NOMO-1 treated with DMSO at 0.1 percent for 48 hours (cell line): Measurements from ENCODE around the gene NTN5.
A peak's percentile ranks its signal among the peaks of the same experiment; 100 is the strongest.
"Not testable (repeated sequence)": the region's sequence is repeated elsewhere in the genome, so short reads cannot be mapped to it uniquely, and the experiment has no call there.

Experiments
- DNase-seq: peaks from one replicate; lab custom pipeline; 2025; ENCODE audit not compliant: unreplicated experiment; lab: John Stamatoyannopoulos, UW

NTN5 gene

DNA sequence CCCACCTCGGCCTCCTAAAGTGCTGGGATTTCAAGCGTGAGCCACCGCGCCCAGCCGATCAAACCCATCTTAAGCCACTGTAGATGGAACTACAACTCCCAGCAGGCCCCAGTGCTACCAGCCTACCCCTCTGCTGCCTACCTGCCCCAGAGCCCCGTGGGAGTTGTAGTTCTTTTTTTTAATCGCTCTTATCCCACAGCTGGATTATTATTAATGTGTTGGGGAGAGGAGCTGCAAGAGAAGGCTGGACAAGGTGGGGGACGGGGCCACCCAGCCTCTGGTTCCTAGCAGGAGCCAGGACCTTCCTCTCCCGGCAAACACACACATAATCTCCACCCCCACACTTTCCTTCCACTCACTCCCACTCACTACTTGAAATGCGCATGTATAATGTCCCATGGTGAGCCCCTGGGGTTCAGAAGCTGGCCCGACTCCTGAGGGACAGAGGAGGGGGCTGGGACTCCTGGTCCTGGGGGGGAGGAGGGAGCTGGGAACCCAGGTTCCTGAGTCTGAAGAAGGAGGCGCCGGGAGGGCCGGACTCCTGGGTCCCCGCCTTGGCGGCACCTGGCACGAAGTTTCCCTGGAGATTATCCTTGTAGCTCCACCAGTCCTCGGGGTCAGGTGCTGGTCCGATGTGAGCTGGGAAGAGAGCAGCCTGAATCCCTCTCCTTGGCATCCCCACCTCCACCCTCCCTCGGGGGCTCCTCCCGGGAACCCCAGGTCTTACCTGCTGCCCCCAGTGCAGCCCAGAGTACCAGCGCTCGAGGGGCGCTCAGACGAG is 27.8 kb downstream of the NTN5 start:
- DNase-seq: peak; percentile 67

DNA sequence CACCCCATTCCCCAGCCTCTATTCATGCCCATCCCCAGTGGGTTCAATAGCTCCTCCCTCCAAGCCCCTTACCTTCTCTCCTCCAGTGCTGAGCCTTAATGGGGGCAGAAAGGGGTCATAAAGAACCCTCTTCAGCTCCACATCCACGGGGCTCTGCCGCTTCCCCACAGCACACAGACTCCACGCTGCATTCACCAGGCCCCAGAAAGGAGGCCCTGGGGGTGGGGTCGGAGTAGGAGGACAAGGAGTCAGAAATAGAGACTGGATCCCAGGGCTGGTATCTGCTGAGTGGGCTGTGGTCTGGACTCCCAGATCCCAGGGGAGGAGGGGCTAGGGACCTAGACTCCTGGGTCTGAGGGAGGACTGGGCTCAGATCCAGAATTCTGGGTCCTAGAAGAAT is 28.5 kb downstream of the NTN5 start:
- no peak for DNase-seq

DNA sequence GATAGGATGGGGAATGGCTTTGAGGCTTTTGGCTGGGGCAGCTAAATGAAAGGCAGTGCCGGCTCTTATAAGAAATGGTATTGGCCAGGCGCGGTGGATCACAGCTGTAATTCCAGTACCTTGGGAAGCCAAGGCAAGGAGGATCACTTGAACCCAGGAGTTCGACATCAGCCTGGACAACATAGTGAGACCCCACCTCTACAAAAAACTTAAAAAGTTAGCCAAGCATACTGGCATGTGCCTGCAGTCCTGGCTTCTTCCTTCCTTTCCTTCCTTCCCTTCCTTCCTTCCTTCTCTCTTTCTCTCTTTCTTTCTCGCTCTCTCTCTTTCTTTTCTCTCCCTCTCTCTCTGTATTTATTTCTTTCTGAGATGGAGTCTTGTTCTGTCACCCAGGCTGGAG is 30.0 kb downstream of the NTN5 start:
- DNase-seq: no peak

DNA sequence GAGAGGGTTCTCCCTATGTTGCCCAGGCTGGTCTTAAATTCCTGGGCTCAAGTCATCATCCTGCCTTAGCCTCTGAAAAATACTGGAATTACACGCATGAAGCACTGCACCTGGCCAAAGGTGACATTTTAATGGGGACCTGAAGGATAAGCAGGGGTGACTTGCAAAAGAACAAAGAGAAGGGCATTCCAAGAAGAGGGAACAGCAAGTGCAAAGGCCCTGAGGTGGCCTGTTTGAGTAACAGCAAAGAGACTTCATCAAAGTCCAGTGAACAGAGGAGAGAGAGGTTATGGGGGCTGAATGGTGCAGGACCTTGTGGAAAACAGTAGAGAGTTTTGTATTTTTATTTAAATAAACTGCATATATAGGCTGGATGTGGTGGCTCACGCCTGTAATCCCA is 31.0 kb downstream of the NTN5 start:
- DNase-seq: no peak

DNA sequence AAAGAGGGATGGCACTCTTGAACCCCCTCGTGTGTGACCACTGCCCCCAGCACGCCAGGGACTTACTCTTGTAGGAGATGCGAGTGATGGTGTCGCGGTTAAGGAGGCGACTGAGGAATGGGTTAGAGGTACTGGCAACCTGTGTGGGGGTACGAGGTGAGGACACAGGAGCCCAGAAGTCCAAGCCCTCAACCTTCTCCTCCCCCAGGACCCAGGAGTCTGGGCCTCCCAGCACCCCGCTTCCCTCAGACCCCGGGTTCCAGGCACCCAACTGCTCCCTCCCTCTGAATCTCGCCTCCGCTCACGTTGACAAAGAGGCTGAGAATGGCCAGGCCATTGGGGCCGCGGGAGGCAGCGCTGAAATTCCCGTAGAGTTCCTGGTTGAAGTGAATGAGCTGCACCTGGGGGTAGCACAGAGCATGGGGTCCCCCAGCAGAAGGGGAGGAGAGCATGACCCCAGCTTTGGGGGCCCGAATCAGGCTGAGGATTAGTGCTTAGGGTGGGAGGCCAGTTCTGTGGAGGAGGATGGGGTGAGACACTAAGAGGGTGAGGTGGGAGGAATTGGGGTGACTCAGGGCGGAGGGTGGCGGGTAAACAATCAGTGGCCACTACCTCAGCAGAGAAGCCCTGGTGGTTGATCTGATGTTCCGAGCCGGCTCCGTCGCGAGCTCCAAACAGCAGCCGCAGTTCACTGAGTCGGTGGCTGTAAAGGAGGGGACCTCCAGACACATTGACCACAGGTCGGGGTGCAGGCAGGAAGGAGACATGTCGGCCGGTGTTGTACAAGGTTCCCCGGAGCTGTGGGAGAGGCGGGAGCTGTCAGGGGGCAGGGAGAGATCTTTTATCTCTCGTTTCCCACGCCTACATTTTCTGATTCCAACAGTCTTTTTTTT is 33.1 kb downstream of the NTN5 start:
- DNase-seq: no peak

DNA sequence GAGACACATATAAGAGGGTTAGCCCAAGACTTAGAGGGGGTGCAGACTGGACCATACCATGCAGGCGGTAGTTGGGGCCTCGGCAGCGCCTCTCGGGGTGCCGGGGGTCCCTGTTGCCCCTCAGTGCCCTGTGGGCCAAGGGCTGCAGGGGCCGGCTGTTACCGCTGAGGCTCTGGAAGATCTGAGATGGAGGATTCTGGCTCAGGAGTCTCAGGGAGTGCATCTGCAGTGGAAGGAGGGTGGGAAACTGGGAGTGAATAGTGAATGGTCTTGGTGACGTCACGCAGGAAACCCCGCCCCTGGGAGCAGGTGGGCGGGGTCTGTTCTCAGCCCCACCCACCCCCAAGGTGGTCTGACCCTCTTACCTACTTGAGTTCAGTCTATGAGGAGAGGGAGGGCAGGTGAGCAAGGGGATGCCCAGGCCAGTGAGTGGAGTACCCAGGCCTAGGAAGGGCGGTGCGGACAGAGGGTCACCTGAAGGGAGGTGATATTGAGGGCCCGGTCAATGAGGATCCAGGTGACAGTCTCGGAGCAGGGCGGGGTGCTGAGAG is 33.9 kb downstream of the NTN5 start:
- no peak for DNase-seq

DNA sequence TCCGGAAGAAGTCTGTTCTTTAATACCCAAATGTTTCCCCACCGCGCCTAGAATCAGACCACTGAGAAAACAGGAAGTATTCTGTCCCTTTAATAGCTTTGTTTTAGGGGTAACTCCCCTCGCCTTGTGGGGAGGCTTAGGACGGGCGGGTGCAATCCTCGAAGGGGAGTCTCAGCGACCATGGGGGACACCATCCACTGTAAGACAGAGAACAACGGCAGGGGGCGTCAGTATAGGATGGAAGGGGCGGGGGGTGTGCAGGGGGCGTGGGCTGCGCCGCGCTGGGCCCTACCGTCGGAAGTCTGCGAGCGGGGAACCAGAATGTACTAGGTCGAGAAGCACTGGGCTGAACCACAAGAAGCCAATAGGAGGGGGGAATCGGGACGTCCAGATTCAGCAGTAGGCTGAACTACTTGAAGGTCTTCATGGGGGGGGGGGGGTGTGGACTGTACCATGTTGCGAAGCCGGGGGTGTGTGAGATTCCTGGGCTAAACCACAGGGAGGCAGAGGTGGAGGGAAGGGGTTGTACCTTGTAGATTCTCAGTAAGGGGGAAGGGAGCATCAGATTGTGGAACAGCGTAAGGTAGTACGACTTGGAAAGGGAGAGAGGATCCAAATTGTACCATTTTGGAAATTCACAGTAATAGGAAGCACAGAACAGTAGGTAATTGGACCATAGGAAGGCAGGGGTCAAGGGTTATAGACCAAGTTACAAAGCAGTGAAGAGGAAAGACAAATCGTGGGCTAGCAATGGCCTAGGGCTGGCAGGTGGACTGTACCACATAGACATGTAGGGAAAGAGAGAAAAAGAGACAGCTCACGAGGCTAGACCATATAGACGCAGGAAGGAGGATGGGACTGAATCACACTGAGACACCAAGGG is 34.6 kb downstream of the NTN5 start:
- peak; percentile 84 for DNase-seq

DNA sequence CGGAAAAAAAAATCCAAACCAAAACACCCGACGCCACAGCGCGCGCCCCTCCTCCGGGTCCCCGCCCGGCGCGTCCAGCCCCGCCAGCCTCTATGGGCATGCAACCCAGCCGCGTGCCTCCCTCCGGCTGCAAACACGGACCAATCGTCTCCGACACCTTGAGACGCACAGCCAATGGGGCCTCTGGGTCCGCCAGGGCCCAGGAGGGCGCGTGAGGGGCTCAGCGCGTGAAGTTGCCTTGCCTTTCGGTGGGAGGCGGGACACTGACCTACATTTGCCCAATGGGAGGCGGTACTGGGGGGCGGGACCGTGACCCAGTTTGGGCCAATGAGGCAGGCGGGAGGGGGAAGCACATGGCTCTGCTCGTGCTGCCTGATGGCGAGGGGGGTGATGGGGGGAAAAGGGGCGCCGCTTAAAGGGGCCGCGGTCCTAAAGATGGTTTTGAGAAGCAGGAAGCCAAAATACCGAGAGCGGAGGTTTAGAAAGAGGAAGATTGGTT is 35.3 kb downstream of the NTN5 start:
- peak; percentile 100 for DNase-seq

DNA sequence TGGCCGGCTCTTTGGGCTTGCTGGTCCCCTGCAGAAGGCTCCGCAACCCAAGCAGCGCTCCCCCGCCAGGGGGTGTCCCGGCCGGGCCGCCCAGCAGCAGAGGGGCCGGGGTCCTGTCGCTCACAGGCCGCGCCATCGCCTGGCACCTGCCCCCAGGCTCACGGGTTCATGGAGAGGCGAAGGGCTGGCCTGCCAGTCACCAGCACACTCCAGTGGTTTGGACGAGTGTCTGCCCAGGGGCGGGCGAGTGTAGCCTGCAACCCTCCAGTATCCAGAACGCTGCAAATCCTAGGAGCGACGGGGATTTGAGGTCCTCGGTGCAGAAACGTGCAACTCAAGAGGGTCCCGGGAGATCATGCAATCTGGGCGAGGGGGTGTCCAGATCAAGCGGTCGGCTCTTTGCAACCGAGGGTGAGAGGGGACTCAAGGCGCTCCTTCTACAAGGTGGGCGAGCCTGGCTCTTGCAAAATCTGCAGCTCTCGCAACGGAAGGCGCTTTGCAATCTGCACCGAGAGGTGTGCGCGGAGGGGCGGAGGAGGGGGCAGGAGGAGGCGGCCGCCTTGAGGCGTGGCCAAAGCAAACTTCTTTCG is 35.9 kb downstream of the NTN5 start, which contains the start of gene DBP:
DBP (minus strand) TSS at position 521 of the 590 bp plus-strand sequence; CDS start at position 136, 385 bp downstream.
- DNase-seq: no peak

DNA sequence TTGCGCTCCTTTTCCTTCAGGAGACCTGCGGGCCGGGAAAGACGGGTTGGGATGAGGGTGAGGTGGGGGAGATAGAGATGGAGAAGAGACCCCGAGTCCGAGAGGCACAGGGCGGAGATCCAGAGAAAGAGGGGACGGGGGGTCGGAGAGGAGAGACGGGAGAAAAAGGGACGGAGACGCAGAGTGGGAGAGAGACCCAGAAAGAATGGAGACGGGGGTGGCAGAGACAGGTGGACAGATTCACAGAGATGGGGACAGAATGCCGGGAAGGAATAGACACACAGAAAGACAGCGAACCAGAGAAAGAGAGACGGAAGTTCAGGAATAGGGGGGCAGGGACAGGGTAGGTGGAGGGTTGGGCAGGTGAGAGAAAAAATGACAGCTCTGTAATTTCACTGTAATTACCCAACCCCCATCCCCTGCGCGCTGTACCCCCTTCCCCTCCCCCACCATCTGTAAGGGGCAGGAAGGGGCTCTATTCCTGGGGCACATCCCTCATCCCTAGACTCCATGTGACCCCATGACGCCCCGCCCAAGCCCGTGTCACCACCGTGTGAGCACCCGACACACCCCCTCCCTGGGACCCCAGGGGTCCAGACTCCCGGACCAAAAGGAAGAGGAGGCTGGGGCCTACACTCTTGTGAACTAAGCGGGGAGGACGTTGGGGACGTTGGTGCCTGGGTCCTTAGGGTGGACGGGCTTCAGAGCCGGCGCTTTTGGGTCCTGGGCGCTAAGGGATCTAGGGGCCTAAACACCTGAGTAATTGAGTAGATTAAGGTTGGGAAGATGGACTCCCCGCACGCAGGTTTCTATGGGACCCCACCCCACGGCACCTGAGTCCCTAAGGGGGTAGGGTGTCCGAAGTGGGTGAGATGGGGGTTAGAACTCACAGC is 36.6 kb downstream of the NTN5 start:
- DNase-seq: no peak

DNA sequence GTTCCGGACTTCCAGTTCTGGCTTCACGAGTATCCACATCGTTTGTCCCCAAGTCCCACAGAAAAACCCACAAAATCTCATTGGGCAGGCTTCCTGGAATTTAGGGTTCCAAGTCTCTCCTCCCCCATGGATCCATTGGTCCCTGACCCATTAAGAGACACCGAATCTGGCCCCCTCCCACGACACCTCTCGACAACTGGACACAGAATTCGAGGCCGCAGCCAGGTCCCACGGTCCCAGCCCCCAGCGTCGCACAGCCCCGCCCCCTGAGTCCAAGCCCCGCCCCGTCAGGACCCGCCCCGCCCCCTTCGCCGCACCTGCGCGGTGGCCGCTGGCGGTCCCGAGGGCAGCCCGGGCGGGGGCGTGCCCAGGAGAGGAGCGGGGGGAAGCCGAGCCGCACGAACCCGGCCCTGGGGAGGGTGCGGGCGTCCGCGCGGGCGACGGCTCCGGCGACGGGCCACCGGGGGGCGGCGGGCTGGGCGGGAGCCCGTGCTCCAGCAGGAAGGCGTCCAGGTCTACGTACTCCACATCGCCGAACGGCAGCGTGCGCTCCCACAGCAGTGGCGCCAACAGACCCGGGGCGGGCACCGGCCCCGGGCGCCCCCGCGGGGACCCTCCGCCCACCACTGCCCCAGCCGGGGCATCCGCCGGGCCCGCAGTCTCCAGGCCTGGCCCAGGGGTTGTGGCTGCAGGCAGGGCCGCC is 37.4 kb downstream of the NTN5 start:
- DNase-seq: peak; percentile 22

DNA sequence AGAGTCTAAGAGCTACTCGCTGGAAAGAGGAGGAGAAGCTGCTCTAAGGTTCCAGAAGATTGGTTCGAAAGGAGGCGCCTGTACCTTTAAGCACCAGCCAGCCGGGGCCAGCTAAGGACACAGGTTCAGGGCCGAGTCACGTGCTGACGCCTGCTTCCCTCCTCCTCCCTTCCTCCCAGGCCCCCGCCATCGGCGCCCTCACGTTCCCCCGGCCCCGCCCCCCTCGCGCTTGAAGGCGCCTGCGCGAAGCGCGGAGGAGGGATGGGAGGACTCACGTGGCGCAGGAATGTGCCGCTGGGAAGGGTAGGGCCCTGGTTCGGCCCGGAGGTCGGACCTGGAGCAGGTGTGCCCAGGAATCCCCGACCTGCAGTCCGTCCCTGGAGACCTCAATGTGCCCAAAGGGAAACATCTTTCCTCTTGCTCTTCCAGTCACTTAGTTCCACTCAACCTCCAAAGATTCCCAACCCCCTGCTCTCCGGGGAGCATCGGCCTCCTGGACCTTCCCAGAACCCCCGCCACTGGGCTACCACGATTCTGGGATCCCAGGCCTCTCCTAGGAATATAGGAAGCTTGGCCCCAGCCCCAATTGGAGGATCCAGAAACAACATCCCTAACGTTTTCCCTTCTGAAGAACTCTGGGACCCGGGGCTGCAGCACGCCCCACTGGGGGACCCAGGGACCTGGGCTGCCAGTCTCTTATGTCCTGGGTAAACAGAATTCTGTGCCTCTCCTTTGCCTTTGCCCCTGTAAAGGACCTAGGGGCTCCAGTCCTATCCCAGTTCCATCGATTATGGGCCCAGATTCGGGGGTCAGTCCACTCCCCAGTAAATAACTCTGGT is 38.2 kb downstream of the NTN5 start:
- peak; percentile 95 for DNase-seq

DNA sequence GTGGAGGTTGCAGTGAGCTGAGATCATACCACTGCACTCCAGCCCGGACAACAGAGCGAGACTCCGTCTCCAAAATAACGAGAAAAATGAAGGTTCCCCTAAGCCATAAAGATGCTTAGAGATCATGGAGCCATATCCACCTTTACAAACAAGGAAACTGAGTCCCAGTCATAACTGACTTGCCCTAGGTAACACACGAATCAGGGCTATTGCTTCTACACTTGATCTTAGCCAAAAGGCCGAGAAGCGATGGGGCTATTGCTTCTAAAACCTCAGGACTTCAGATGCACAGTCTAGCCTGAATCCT is 38.8 kb downstream of the NTN5 start:
- no peak for DNase-seq

DNA sequence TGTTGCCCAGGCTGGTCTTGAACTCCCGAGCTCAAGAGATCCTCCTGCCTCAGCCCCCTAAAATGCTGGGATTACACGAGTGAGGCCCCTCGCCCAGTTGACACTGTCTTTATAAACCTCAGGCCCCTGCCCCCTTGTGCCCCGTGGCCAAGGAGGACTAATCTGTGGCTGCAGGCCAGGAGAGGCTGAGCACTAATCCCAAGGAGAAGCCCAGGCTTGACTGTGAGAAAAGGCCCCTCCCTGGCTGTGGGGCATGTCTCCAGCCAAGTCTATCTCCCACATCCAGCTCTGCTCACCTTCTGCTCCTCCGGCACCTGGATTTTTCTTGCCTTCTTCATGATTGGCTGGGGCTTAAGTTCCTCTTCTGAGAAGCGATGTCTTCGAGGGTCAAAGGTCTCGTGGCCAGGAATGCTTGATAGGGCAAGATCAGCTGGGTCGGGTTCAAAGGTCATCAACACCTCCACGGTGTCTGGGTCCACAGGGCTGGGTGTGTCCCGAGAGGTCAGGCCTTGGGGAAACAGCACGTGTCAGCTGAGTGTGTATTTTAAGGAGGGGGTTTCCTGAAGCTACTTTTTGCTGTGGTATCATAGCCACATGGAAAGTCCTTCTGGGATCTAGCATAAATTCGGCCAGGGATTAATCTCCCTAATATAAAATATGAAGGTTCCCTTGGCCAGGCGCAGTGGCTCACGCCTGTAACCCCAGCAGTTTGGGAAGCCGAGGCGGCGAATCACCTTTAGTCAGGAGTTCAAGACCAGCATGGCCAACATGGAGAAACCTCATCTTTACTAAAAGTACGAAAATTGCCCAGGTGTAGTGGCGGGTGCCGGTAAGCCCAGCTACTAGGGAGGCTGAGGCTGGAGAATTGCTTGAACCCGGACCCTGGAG is 39.4 kb downstream of the NTN5 start:
- DNase-seq: no peak

DNA sequence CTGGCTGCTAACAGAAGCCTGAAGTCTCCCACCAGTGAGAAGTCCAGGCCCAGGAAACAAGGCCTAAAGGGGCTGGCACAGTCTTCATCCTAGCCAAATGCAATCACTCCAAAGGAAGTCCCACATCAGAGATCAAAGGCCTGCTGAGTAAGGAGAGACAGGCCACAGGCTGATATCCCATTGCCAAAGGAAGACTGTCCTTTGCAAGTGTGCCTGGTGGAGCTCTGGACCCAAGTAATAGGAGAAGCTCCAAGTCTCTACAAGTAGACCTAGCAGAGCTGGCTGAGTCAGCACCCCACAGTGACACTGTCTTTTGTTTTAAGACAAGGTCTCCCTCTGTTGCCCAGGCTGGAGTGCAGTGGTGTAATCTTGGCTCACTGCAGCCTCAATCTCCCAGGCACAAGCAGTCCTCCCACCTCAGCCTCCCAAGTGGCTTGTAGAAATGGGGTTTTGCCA is 40.1 kb downstream of the NTN5 start:
- DNase-seq: no peak

DNA sequence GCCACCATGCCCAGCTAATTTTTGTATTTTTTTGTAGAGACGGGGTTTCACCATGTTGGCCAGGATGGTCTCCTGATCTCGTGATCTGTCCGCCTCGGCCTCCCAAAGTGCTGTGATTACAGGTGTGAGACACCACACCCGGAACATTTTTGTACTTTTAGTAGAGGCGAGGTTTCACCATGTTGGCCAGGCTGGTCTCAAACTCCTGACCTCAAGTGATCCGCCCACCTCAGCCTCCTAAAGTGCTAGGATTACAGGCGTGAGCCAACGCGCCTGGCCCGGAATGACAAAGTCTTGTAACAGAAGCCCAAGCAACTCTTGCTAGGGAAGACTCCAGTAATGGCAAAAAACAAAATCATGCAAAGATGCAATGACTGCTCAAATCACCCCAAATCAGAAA is 40.5 kb downstream of the NTN5 start:
- DNase-seq: not testable (repeated sequence)

DNA sequence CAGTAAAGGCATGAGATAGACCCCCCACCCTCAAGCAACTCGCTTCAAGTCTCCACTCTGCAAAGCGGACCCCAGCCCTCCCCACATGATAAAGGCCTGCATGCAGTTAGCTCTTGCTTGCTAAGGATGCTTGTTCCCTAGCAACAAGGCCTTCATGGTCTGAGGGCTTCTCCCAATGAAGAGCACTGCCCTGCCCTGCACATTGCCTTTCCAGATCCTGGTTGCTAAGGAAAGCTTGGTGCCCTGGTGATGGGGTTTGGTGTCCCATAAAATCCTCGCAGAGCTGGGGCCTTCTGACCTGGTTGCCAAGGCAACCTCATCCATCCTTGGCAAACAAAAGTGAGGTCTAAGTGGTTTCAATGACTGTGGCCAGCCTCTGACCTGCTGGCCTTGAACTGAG is 41.6 kb downstream of the NTN5 start:
- no peak for DNase-seq
